GM19043 (cell line): ENCODE measurements around the gene NFKBIA.
"Not testable (repeated sequence)": the region's sequence is repeated elsewhere in the genome, so short reads cannot be mapped to it uniquely, and the experiment has no call there.

Experiments used
- ATAC-seq: cut with Tn5 transposase; IDR thresholded peaks from one replicate; pipeline ENCODE4 v1.9.1; 2021; ENCODE audit warnings: low read depth; ENCODE audit not compliant: unreplicated experiment

Gene NFKBIA

DNA sequence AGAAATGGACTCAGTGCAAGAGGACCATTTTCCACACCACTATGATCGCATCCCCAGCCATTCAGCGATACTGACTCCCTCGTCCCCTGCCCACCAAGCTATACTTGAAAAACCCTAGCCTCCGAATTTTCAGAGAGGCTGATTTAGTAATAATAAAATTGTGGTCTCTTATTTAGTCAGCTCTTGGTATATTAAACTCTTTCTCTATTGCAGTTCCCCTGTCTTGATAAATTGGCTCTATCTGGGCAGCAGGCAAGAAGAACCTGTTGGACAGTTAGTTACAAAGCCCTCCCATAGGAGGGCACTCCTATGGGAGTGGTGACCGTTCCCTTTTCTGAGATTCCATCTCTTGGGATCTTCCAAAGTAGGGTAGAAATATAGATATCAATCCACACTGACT, 33.6 kb downstream of the NFKBIA start:
- no peak for ATAC-seq

DNA sequence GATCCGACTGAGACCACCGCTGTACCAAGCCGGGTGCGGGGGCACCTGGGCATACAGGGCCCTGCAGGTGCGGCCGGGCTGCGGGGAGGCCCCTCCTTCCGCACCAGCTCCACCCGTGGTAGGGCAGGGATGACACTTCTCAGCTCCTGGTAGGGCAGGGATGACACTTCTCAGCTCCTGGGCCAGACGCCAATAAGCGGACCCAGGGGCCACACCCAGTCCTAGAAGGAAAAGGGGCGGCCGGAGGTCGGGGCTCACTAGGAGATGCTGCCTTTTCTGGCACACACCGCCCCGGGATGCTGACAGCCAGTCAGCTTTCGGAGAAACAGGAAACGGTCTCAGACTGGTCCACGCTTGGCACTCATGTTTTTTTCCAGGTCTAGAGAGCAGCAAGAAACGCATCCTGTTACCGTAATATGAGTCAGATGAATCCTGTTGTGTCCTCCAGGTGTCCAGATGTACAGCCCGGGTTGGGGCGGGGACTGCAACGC, 34.8 kb downstream of the NFKBIA start:
- ATAC-seq = no peak

DNA sequence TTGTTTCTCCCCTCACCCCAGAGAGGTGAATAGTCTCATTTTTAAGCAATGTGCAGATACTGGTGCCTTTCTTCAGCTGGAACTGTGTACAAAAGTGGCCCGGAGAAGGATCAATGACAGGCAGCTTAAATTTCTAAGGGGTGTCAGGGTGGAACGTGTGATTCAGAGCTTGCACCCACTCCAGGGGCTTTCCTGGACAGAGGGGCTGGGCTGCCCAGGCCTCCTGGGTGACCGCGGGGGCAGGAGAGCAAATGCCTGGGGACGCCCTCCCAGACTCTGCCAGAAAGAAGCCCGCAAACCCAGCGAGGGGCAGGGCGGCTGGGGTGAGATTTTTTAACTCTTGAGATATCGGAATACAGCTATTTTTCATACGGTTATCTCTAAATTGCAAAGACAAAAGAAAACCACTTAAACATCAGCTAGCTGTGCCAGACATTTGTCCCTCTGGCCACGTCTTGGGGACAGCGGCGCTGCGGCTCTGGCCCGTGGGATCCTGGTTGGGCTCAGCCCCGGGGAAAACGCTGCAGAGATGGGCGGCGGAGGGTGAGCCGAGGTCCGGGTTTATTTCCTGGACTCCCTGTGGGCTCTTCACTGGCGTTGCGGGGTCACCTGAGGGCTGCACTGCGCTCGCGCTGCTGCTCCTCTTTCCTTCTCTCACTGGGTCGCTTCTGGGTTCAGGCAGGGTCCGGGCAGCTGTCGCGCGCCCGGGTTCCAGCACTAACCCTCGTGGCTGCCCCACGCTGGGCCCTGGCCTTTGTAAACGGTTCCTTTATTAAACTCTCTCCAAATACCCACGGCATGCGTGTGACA, 35.8 kb downstream of the NFKBIA start:
- ATAC-seq = no peak

DNA sequence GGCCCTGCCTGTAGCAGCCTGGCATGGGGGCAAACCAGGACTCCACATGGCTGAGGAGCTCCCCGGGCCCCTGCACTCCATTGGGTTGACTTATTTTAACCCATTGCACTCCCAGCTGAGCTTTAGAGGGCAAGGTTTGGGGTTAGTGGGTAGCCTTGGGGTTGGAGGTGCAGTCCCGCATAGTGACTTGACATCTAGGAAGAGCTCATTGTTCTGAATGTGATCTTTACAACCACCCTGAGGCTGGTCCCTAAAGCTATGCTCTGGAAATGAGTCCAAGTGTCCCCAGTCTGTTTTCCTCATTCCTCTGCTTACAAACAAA, 36.4 kb downstream of the NFKBIA start:
- ATAC-seq = no peak

DNA sequence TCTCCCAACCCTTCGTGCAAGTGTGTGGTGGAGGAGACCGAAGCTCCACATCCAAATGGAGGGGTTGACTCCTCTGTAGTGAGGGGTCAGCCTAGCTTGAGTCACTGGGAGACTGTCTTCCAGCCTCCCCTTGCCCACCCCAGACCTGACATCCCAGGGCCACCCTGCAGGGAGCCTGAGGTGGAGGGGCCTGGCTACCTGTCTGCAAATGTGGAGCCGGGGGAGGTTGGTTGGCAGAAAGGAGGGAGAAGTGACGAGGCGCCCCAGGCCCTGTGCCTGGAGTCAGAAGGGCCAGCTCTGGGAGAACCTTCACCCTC, 37.5 kb downstream of the NFKBIA start:
- no peak for ATAC-seq

DNA sequence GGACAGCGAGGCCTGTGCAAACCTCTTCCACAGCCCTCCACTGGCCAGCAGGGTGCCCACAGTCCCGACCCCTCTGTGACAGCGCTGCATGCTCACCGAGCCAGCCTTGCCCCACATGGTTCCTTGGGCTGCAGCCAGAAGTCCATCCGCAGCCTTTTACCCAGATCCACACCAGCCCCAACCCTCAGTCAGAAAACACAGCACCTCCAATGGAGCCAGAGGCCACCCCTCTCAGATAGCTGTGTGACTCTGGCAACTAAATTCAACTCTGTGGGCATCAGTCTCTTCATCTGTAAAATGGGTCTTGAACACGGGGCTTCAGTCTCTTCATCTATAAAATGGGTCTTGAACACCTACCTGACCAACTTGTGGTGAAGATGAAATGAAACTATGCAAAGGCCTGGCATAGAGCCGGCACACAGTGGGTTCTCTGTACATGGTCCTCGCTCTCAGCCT, 38.0 kb downstream of the NFKBIA start:
- no peak for ATAC-seq

DNA sequence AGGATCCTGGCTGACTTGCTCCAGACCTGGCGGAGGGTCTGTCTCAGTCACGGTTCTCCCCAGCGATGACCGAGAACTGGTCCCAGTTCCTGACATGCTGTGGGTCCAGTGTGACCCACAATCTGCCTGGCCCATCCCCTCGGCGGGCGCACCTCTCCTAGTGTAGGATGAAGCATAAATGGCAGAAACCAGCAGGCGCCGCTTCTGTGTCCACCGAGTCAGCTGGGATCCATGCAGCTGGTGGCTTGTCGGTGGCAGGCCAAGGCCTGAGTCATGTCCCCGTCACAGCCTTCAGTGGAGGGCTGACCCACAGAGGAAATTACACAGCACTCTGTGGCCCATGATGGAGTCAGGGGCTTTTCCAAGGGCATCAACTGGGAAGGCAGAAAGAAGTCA, 38.5 kb downstream of the NFKBIA start:
- no peak for ATAC-seq

DNA sequence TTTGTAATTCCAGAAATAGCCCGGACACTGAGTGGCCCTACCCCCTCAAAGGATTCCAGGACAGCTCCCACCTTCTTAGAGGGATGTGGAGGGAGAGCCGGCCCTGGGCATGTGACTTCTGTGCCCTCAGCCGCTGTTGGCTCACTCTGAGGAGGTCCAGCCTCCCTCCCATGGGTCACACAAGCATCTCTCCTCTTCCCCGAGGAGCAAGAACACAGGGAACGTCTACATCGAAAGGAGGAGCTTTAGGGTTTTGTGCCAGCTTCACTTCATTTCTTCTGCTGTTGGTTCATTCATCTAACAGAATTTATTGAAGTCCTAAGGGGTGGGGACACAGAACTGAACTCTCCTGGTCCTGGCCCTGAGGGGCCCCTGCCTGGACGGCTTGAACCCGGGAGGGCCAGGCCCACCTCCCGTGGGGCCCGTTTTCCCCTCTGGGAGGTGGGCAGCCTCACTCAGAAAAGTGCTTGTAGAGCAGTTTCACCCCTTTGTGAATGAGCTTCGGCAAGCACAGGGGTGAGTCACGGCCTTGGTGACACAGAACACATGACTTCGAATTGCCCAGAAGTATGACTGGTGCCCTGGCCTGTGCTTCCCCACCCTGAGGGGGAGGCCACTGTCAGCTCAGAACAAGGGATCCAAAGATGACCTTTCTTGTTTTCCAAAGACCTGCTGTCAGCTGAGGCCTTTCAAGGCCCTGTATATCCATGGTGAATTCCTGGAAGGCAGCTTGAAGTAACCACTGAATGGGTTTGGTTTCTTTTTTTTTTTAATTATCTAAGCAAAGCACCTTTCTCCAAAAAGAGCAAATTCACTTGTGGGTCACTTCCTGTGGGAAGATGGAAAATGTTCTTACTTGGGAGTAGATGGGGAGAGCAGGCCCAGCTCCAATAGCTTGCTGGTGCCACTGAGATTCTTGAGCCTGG, 39.2 kb downstream of the NFKBIA start:
- ATAC-seq = no peak

DNA sequence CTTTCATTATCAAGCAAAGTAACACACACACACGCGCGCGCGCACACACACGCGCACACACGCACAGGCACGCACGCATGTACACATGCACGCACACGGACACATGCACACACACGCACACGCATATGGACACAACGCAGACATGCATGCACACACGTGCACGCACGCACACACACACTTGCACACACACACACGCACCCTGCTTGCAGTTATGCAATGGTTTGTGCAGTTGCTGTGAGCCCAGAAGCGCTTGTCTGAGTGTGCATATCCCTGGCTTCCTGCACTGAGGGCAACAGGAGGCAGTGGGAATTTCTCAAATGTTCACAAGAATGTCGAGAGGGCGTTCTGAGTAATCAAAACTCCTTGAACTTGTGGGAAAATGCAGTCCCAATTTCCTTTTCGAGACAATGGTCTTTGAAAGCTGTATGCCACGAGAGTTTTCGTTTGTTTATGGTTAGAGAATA, 41.6 kb downstream of the NFKBIA start:
- no peak for ATAC-seq

DNA sequence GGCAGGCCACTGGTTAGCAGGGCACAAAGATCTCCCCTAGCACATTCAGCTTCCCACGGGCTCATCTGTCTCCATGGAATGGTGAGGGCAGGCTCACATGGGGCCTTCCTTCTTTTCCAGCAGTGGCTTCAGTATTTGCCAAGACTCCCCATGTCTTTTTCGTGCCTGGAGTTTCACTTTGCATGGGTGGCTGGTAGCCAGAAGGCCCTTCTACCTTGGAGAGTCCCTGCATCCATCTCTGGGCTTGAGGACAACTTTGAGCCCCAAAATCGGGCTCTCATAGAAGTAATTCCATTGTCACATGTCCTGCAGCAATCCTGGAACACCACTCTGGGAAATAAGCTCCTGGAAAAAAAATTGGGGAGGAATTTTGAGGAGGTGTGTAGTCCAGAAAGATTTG, 42.1 kb downstream of the NFKBIA start:
- ATAC-seq = no peak

DNA sequence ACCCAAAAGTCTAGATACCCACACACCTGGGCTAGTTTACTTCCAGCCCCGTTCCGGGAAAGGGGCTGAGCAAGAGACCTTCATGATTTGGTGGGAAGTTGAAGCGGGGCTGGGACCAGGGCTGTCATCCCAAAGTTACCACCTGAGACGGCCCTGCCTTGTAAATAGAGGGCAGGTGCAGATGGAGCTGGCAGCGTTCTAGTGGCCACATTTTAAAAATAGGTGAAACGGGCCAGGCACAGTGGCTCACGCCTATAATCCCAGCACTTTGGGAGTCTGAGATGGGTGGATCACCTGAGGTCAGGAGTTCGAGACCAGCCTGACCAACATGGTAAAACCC, 43.4 kb downstream of the NFKBIA start:
- no peak for ATAC-seq

DNA sequence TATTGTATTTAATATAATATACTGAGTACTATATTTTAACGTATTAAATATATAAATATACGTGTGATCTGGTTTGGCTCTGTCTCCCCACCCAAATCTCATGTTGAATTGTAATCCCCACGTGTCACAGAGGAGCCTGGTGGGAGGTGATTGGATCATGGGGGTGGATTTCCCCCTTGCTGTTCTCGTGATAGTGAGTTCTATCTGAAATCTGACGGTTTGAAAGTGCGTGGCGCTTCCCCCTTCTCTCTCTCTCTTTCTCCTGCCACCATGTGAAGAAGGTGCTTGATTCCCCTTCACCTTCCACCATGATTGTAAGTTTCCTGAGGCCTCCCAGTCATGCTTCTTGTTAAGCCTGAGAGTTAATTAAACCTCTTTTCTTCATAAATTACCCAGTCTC, 44.9 kb downstream of the NFKBIA start:
- ATAC-seq = not testable (repeated sequence)

DNA sequence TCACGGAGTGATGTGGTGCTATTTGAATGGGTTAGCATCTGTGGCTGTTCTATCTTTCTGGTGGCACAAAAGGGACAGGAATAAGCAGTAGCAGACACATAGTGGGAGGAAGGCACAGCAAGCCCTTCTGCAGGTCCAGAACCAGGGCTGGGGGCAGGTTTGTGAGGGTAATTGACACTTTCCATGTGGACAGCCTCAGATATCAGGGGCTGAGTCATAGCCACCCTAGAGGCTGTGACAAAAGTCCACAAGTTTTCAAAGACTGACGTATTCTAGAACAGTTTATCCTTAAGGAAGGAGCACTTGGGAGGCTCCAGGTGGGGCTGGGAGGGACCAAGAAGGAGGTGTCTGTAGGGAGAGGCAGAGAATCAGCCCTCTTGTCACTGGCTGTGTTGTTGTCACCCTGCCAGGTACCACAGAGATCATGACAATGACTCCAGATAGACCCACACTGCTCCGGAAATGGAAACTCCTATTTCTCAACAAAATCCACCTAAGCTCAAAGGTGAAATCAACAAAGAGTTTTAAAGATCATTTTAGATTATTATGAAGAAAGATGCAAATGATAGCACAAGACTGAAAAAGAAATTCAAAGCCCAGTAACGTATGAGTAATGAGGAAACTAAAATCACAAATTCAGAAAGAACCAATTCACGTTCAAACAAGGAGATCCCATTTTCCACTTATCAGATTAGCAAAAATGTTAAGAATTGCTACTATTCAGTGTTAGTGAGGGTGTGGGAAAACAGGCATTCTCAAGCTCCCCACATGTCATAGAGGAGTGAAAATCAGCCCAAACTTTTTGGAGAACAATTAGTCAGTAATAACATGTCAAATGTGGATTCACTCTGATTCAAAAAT, 48.3 kb downstream of the NFKBIA start:
- ATAC-seq = no peak

DNA sequence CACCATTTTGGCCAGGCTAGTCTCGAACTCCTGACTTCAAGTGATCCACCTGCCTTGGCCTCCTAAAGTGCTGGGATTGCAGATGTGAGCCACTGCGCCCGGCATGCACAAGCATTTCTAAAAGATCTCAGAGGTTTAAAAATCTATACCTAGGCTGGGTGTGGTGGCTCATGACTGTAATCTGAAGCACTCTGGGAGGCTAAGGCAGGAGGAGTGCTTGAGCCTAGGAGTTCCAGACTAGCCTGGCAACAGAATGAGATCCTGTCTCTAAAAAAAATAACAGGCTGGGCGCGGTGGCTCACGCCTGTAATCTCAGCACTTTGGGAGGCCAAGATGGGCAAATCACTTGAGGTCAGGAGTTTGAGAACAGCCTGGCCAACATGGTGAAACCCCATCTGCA, 49.3 kb downstream of the NFKBIA start:
- not testable (repeated sequence) for ATAC-seq

DNA sequence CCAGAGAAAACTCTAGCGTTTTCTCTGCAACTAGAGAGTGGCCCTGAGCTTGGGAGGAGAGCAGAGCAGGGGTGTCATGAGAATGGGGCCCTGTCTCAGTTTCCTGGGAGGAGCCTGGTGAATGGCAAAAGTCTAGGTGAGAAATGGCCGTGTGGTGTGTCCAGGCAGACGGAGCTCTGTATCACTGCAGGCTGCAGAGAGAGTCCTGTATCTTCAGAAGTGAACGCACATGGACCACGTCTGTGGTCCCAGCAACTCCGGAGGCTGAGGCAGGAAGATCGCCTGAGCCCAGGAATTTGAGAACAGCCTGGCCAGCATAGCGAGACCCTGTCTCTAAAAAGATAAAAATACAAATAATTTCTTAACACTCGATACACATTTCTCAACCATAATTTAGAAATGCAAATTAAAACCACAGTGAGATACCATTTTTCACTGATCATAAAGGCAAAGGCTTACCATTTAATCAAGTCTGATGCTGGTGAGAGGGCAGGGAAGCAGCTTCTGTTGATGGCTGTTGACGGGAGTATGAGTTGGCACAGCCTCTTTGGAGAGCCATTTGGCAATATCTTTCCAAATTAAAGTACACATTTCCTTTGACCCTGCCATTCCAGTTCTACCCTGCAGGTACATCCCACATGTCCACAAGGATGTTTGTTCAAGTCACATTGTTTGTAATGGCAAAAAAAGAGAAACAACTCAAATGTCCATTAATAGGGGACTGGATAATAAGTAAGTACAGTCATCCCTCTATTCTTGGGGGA, 51.0 kb downstream of the NFKBIA start:
- no peak for ATAC-seq

DNA sequence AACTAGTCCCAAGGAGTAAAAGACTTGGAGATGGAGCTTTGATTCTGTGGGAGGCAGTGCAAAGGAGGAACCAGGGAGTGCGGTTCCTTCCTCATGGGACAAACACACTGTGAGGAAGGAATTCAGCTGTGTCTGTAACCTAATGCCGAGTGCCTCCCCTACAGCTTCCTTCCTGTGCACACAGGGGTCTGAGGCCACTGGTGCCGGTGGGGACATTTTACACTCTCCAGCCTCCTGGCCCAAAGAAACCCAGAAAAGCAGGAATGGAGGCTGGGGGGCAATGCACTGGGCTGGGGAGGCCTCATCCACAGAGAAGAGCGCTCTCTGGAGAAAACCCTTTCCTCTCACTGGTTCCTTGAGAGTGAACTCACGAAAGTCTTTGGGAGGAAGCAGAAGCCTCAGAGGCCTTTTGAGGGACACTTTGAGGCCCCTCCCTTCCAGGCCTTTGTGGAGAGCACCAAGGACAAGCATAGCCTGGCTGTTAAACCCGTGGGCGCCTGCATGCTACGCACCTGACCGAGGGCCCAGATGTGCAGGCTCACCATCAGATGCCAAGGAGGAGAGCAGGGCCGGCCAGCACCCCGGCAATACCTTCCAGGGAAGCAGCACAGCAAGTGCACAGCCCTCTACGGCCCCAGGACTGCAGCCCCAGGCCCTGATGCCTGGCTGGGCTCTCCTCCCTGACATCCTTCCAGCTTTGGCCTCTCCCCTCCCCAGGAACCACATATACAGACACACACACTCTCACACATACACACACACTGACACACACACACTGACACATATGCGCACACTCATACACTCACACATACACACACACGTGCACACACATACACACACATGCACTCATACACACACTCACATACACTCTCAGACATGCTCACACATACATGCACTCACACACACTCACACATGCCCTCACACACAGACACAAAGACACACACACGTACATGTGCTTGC, 52.0 kb downstream of the NFKBIA start:
- ATAC-seq = no peak

DNA sequence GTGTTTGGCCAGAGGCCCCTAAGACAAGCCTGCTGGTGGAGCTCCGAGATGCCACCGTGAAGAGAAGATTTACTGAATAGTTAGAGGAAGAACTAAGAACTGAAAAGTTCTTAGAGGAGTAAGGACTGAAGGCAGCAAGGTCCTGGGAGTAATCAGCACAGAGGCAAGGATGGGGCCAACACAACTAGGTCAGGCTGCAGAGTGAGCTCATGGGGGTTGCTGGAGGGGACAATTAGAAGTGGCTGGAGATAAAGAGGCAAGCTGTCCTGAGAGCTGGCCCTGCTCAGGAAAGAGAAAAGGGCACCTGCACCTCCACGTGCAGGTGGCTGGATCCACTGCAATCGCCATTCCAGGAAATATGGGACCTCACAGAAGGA, 52.7 kb downstream of the NFKBIA start:
- ATAC-seq = no peak
